B cell (primary cell): Measurements from ENCODE around the gene OSBPL1A.

Experiments used
- EZH2 ChIP-seq: IDR thresholded peaks from 2 replicates; pipeline ENCODE4 v1.6.1; 2012; ENCODE audit warnings: borderline replicate concordance, low read depth, mild to moderate bottlenecking, moderate library complexity, low read length; ENCODE audit not compliant: insufficient read depth, poor library complexity, severe bottlenecking
- TF ChIP-seq, protein P1 (sequence below): fragments of 200-600 bp; IDR thresholded peaks from one replicate; pipeline ENCODE4 v1.8.0; 2022; ENCODE audit warnings: antibody characterized with exemption, mild to moderate bottlenecking

DNA sequence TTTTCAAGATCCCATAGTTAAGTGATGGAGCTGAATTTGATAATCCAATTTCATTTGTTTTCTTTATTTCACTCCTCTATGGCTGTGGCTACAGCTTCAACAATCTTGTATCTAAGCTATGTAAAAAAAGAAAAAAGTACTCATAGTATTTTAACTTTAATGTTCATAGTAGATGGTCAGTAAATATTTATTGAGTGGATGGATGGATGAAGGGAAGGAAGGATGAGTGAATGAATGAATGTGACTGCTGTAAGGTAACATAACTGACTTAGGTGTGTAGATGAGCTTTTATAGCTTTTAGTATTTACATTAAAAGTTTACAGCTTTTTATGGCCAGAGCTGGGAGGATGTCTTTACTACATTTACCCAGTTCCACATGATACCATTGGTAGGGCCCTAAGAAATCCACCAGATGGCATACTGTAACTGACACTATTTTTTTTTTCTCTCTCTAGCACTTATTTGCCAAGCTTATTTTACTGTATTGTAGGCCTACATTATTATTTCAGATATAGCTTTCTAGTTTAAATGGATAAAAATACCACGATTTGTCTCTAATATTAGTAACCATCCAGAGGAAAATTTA, 49.4 kb upstream of the OSBPL1A start:
- TF ChIP-seq, protein P1, sequence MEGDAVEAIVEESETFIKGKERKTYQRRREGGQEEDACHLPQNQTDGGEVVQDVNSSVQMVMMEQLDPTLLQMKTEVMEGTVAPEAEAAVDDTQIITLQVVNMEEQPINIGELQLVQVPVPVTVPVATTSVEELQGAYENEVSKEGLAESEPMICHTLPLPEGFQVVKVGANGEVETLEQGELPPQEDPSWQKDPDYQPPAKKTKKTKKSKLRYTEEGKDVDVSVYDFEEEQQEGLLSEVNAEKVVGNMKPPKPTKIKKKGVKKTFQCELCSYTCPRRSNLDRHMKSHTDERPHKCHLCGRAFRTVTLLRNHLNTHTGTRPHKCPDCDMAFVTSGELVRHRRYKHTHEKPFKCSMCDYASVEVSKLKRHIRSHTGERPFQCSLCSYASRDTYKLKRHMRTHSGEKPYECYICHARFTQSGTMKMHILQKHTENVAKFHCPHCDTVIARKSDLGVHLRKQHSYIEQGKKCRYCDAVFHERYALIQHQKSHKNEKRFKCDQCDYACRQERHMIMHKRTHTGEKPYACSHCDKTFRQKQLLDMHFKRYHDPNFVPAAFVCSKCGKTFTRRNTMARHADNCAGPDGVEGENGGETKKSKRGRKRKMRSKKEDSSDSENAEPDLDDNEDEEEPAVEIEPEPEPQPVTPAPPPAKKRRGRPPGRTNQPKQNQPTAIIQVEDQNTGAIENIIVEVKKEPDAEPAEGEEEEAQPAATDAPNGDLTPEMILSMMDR = no peak
- TF ChIP-seq EZH2 = no peak
